ENCODE data around the gene DPAGT1.
A peak's percentile ranks its signal among the peaks of the same experiment; 100 is the strongest.

DPAGT1 gene

DNA sequence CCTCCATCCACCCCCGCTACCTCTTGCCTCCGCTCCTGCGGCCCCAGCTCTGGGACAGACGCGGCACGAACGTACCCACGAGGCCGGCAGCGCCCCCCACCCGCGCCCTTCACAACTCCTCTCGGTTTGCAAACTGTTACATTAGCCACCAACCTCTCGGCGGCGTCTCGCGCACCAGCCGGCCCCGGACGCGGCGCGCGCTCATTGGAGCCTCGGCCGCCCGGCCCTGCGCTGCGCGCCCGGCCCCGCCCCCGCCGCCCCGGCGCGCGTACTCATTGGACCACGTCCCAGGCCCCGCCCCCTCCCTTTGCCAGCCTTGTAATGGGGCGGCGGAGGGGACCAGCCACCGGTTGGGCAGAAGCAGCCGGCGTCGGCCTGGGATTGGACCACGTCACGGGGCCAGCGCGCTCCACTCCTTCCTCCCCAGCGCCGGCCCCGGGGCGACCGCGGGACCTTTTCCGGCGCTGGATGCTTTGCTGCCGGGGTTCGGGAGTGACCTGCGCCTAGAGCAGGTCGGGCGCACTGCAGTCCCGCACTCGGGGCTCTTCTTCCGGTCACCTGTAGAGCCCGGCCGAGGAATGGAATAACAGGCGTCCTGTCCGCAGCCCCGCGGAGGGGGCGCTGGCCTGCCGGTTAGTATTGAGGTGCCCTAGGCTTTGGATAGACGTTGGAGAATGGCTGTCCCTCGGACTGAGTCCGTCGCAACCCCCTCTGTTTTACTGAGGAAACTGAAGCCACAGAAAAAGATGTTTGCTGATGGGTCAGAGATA lies 44.5 kb downstream of the DPAGT1 start, which contains the start of gene HYOU1:
HYOU1 (minus strand) TSS at position 206 of the 770 bp plus-strand sequence. CDS start 1,045 bp downstream, outside the sequence.
- peak; percentile 98 for DNase-seq (ENCODE audit: low spot score)

- DNase-seq (ENCODE audit: low spot score), result peak; percentile 18
Measured at GRCh38 chr11:119056421-119056999, 45.1 kb downstream of the DPAGT1 start.

DNA sequence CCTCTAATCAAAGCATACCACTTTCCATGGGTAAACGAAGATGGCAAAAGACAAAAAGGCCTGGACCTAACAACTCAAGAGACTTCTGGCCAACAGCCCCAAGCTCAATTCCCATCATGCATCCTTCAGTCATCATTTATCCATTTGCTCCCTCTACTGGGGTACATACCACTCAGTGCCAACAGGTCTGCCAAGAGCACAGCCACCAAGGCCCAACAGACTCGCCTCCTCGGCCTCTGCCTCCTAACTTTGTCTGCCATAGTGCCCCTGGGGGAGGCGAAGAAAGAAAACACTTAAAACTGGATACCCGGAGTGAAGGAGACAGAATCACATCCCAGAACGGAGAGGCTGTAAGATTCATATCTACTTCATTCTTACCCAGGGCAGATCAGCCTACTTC lies 45.8 kb downstream of the DPAGT1 start:
- no peak for DNase-seq (ENCODE audit: low spot score)

DNA sequence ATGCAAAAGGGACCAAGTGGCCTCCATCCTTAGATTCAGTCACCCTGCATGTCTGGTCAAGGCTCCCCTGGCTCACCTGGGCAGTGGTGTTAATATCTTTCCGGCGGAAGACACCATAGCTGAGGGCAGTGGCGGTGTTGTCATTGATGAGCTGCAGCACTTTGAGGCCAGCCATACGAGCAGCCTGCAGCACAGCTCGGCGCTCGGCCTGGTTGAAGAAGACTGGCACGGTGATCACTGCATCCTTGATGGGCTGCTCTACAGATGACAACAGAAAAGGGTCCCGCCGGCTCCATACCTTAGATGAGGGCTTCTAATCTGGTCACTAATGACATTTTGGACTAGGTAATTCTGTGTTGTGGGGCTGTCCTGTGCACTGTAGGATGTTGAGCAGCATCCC lies 47.2 kb downstream of the DPAGT1 start:
- no peak for DNase-seq (ENCODE audit: low spot score)

- no peak for DNase-seq (ENCODE audit: low spot score)
Measured at GRCh38 chr11:119052163-119052814, 49.4 kb downstream of the DPAGT1 start.

DNA sequence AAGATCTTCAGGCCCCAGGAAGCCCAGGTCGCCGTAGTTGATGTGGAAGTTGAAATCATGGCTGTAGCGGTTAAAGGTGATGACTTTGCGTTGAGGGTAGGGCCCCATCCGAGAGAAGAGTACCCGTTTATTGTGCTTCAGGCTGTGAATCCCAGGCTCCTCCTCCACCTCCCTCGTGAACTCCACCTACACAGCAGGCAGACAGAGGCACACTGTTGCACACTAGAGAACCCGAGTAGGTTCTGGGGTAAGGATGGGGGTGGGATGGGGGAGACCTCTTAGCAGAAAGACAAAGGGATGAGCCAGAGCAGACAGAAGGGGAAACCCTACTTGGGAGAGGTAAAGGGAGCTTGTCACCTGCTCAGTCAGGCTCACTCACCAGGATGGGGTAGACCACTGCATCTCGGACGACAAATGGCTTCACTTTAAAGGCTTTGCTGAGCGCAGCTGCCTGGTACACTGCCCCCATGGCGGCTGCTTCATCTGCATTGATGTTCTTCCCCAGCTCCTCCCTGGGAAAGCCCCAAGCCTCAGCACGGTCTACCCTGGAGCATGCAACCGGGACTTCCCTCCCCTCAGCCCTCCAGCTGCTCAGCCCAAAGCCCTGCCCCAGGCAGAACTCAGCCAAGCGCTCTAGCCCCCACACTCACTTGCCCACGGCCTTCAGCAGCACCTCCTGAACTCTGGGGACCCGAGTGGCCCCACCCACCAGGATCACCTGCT lies 50.1 kb downstream of the DPAGT1 start:
- DNase-seq (ENCODE audit: low spot score), result no peak

DNA sequence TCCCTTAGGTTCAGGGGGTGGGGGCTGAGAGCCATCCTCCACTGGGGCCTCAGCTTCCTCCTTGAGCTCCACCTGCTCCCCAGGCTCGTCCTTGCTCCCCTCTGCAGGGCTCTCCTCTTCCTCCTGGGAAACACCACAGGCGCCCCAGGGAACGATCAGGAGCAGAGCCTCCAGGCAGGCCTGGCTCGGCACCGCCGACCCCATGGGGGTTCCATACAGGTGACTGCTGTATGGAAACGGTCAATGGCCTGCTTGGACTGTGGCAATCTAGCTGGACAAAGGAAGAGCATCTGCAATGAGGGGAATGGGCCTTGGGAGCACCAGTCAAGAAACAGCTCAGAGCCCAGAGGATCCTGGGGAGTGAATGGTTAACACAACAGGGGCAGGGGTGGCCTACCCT lies 52.6 kb downstream of the DPAGT1 start:
- no peak for DNase-seq (ENCODE audit: low spot score)

DNA sequence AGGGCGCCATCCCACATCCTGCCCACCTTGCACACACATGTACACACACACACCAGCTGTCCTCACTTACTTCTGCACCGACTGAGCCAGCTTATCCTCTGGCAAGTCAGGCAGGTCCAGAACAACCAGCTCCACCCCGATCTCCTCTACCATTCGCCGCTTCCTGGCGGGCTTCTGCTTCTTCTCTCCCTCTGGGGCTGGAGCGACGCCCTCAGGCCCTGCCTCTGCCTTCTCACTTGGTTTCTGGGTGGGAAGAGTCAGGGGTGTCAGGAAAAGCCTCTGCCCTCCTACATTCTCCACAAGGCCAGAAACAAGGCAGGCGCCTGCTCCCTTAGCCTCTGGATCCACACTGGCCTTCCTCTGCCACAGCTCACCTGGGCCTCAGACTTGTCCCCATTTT lies 53.0 kb downstream of the DPAGT1 start:
- no peak for DNase-seq (ENCODE audit: low spot score)

GRCh38 chr11:119047205-119047604 lies 54.4 kb downstream of the DPAGT1 start:
- DNase-seq (ENCODE audit: low spot score), result no peak

Measured in CD4-positive, alpha-beta T cell treated with Interleukin-6 at 100 ng/mL for 8 hours (primary cell).